ENCODE results near the gene PPIB. TPM values are rescaled to one million over a fixed set of nuclear protein-coding genes. Genes with fewer than 3 reads are reported as not detected.

Gene PPIB
- total RNA-seq, 1 experiment from 2014 or later = 458 TPM

DNA sequence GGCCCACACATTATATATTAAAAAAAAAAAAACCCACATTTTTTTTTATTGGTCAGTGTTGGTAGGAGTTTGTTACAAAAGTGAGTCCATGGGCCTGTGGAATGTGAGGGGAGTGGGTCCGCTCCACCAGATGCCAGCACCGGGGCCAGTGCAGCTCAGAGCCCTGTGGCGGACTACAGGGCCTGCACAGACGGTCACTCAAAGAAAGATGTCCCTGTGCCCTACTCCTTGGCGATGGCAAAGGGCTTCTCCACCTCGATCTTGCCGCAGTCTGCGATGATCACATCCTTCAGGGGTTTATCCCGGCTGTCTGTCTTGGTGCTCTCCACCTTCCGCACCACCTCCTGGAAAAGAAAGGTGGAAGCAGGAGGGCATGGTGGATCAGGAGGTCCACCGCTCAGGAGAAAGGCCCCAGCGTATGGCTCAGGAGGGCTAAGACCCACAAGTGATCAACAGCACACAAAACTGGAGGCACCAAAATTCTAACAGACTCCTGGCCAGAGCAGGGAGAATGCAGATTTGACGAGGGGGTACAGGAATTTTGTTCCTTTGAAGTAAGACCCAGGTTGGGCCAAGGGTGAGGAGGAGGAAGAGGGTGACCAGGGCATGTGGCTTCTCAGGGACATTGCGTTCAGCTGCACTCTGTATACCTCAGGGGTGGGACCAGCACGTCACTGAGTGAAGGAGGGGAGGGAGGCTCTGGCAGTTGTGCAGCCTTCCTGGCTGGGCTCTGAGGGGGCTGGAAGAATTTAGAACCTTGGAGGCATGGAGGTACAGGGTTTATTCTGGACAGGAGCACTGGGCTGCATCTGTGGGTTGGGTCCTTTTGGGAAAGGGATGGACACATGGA lies 6.8 kb downstream of the PPIB start:
- TF ChIP-seq, protein P1, sequence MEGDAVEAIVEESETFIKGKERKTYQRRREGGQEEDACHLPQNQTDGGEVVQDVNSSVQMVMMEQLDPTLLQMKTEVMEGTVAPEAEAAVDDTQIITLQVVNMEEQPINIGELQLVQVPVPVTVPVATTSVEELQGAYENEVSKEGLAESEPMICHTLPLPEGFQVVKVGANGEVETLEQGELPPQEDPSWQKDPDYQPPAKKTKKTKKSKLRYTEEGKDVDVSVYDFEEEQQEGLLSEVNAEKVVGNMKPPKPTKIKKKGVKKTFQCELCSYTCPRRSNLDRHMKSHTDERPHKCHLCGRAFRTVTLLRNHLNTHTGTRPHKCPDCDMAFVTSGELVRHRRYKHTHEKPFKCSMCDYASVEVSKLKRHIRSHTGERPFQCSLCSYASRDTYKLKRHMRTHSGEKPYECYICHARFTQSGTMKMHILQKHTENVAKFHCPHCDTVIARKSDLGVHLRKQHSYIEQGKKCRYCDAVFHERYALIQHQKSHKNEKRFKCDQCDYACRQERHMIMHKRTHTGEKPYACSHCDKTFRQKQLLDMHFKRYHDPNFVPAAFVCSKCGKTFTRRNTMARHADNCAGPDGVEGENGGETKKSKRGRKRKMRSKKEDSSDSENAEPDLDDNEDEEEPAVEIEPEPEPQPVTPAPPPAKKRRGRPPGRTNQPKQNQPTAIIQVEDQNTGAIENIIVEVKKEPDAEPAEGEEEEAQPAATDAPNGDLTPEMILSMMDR (IDR thresholded peaks at IDR 0.05; ENCODE audit: insufficient read depth in 1 of 2, low read depth in 1 of 2, low read length in 1 of 2, severe bottlenecking in 1 of 2, unreplicated experiment in 1 of 2) = no peak
- intact Hi-C loops (cut with micrococcal nuclease; ENCODE audit: unreplicated experiment) = no loop called here

DNA sequence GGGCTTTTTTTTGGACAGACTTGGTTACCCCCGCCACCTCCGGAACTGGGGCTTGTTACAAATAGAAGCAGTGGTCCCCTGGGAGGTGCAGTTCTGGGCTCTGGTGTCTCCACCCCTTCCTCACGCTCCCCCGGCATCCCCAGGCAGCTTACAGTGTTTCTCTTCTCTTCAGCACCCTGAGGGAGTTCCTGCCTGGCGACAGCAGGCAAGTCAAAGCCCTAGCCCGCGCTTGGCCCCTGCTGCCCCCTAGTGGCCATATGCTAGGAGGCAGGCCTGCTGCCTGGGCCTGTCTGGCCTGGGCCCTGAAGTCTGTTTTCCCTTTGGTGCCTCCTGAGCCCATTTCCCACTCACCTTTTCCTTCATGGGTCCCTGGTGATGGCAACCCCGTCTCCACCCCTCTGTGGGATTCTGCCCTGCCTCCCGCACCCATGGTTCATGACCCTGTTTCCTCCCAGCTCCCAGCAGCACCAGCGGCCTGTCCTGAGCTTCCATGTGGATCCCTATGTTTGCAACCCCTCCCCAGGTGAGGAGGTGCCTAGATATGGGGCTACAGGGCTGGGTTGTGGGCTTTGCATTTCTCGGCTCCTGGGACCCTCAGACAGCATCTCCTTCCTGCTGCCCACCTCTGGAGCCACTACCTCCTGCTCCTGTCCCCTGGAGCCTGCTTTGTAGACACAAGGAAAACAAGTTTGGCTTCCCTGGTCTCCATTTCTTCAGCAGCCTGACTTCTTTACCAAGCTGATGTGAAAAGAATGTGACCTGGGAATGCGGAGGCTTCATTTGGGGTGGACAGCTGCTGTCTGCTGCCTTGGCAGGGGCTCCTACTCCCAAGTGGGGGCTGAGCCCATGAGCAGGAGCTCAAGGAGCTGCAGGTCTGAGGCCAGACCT lies 9.1 kb downstream of the PPIB start:
- peaks cover 62% of the 10 kb centered on the region for H3K36me3 Mint-ChIP-seq (ENCODE audit: insufficient read depth, unreplicated experiment)
- TF ChIP-seq, protein P1 (IDR thresholded peaks at IDR 0.05; ENCODE audit: insufficient read depth in 1 of 2, low read depth in 1 of 2, low read length in 1 of 2, severe bottlenecking in 1 of 2, unreplicated experiment in 1 of 2) = peak; percentile 92 to 95
- H3K27ac Mint-ChIP-seq (ENCODE audit: unreplicated experiment) = no peak overlapping the region
- H3K27me3 Mint-ChIP-seq (ENCODE audit: insufficient read depth, unreplicated experiment) = no peaks in the 10 kb centered on the region
- ChIA-PET POLR2A (interaction anchor here (0.6 to 1.4 kb wide), 4 partner anchors 9 to 1112 kb away, joined by 3 read pairs; partner anchors contain the start of gene PPIB), CTCF (interaction anchor here (0.5 to 2.4 kb wide), 9 partner anchors 9 to 558 kb away, joined by 3 to 19 read pairs (median 4); partner anchors contain the start of genes CIAO2A, PPIB and SNX1)
- peaks cover 5% of the 10 kb centered on the region; the same call in 1 of the 2 replicates for H3K4me1 ChIP-seq
- H3K27me3 ChIP-seq (replicated peaks; ENCODE audit: control insufficient read depth, insufficient read depth, low read length) = no peaks in the 10 kb centered on the region
- peaks cover 9% of the 10 kb centered on the region for H3K4me1 Mint-ChIP-seq (ENCODE audit: low read depth, unreplicated experiment)
- peak overlapping the region; percentile 53 for H3K4me3 Mint-ChIP-seq (ENCODE audit: unreplicated experiment)
- no peaks in the 10 kb centered on the region; the same call in 1 of the 2 replicates for H3K36me3 ChIP-seq (ENCODE audit: control insufficient read depth, insufficient read depth, low read length)
- BruUV-seq (replicated peaks) = no TSS peak
- no peaks in the 10 kb centered on the region for H3K9me3 ChIP-seq
- no peak overlapping the region for H3K4me3 ChIP-seq (ENCODE audit: low read depth, low read length)
- no peaks in the 10 kb centered on the region for H3K9me3 Mint-ChIP-seq (ENCODE audit: unreplicated experiment)
- DNase-seq = peak; percentile 85 to 94
- intact Hi-C loops (cut with micrococcal nuclease; ENCODE audit: unreplicated experiment) = loop anchor here (2.0 kb wide), 1 partner anchor 61 kb away; the partner anchor contains the start of gene CIAO2A

More for the DNA sequence above, 6.8 kb downstream of the PPIB start:
- no peaks in the 10 kb centered on the region for H3K9me3 ChIP-seq
- H3K36me3 ChIP-seq (ENCODE audit: control insufficient read depth, insufficient read depth, low read length) = no peaks in the 10 kb centered on the region; the same call in 1 of the 2 replicates
- H3K4me3 ChIP-seq (ENCODE audit: low read depth, low read length) = no peak overlapping the region
- H3K4me1 ChIP-seq = peaks cover 3% of the 10 kb centered on the region; the same call in 1 of the 2 replicates
- H3K4me1 Mint-ChIP-seq (ENCODE audit: low read depth, unreplicated experiment) = peaks cover 9% of the 10 kb centered on the region
- no peak overlapping the region for H3K4me3 Mint-ChIP-seq (ENCODE audit: unreplicated experiment)
- H3K27me3 Mint-ChIP-seq (ENCODE audit: insufficient read depth, unreplicated experiment) = no peaks in the 10 kb centered on the region
- H3K27me3 ChIP-seq (replicated peaks; ENCODE audit: control insufficient read depth, insufficient read depth, low read length) = no peaks in the 10 kb centered on the region
- peaks cover 74% of the 10 kb centered on the region for H3K36me3 Mint-ChIP-seq (ENCODE audit: insufficient read depth, unreplicated experiment)
- H3K9me3 Mint-ChIP-seq (ENCODE audit: unreplicated experiment) = no peaks in the 10 kb centered on the region
- no peak for DNase-seq
- POLR2A ChIA-PET = no interaction called here
- CTCF ChIA-PET = no interaction called here
- H3K27ac Mint-ChIP-seq (ENCODE audit: unreplicated experiment) = peak overlapping the region; percentile 22
- TSS peak; percentile 60 for BruUV-seq (replicated peaks)
